HG02571 (cell line): Measurements from ENCODE around the gene EEFSEC.

Source experiments
- ATAC-seq: cut with Tn5 transposase; IDR thresholded peaks from one replicate; pipeline ENCODE4 v1.9.1; 2021; ENCODE audit warnings: mild to moderate bottlenecking, moderate library complexity; ENCODE audit not compliant: unreplicated experiment

Gene EEFSEC

GRCh38 chr3:128283421-128283820 is 130.1 kb downstream of the EEFSEC start:
- no peak for ATAC-seq

- ATAC-seq, result no peak
Observed at GRCh38 chr3:128285042-128285966, 132.0 kb downstream of the EEFSEC start.

GRCh38 chr3:128285967-128286321 is 132.7 kb downstream of the EEFSEC start:
- ATAC-seq, result no peak

- no peak for ATAC-seq
Observed at GRCh38 chr3:128286691-128287090, 133.4 kb downstream of the EEFSEC start.

- no peak for ATAC-seq
Observed at GRCh38 chr3:128287216-128287615, 133.9 kb downstream of the EEFSEC start.

GRCh38 chr3:128289534-128289933 is 136.3 kb downstream of the EEFSEC start:
- no peak for ATAC-seq

- no peak for ATAC-seq
Observed at GRCh38 chr3:128290484-128290883, 137.2 kb downstream of the EEFSEC start.

- ATAC-seq, result no peak
Observed at GRCh38 chr3:128293930-128294329, 140.6 kb downstream of the EEFSEC start.

- ATAC-seq, result no peak
Observed at GRCh38 chr3:128294999-128295468, 141.8 kb downstream of the EEFSEC start.

- ATAC-seq, result no peak
Observed at GRCh38 chr3:128296469-128297251, 143.4 kb downstream of the EEFSEC start.

GRCh38 chr3:128297401-128298138 is 144.3 kb downstream of the EEFSEC start:
- no peak for ATAC-seq

GRCh38 chr3:128301186-128302023 is 148.1 kb downstream of the EEFSEC start:
- no peak for ATAC-seq

GRCh38 chr3:128306481-128306880 is 153.2 kb downstream of the EEFSEC start:
- no peak for ATAC-seq

GRCh38 chr3:128307029-128307633 is 153.8 kb downstream of the EEFSEC start:
- no peak for ATAC-seq

- no peak for ATAC-seq
Observed at GRCh38 chr3:128307781-128308469, 154.6 kb downstream of the EEFSEC start.

GRCh38 chr3:128309026-128309425 is 155.7 kb downstream of the EEFSEC start:
- no peak for ATAC-seq

GRCh38 chr3:128310286-128311058 is 157.2 kb downstream of the EEFSEC start:
- ATAC-seq, result no peak

GRCh38 chr3:128311441-128311844 is 158.2 kb downstream of the EEFSEC start:
- ATAC-seq, result no peak
